ENCODE results near the gene KIF18B. TPM values are rescaled to one million over a fixed set of nuclear protein-coding genes. Genes with fewer than 3 reads are reported as not detected.
A peak's percentile ranks its signal among the peaks of the same experiment; 100 is the strongest.

The KIF18B gene
- total RNA-seq, 2 experiments from 2014 or later, result 0.05 to 0.08 TPM

DNA sequence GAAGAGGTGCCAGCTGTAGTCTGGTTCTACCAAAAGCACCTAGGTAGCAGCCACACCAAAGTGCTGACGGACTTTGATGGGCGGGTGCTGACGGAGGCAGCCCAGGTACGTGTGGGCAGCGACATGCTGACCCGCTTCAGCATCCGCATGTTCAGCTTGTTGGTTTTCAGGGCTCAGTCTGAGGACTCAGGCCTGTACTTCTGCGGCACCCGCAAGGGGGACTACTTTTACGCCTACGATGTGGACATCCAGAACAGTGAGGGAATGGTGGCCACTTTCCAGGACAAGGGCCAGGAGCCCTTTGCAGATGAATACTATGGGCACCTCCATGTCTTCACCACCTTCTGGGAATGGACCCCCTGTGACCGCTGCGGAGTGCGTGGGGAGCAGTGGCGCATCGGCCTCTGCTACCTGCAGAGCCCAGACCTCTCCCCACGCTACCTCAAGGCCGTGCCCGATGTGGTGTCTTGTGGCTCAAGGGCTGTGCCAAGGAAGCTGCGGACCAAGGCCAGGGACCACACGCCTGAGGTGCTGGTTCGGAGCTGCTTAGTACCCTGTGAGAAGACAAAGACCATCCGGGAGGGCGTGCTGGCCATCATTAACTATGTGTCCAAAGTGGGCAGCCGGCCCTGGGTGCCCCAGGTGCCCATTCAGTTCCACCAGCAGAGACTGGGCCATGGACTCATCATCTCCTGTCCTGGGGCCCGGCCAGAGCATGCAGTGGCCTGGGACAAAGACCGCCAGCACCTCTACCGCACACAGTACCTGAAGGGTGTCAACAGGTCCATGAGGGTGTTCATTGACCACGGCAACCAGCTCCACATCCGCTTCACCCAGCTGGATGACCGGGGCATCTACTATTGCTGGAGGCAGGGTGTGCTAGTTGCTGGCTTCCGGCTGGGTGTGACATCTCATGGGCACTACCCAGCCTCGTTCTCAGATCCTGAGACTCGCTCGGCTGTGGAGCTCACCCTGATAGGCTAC is 43.3 kb downstream of the KIF18B start:
- no peaks in the 10 kb centered on the region for H3K27me3 ChIP-seq (ENCODE audit: control insufficient read depth in 1 of 2, insufficient read depth in 2 of 2, low read length in 2 of 2)
- Mint-ChIP-seq H3K4me3 (no peak overlapping the region), H3K27ac (no peak overlapping the region), H3K4me1 (ENCODE audit: low read depth) (peaks cover 12% of the 10 kb centered on the region), H3K27me3 (peaks cover 23% of the 10 kb centered on the region), H3K9me3 (no peaks in the 10 kb centered on the region), H3K36me3 (ENCODE audit: low read depth) (peaks cover 3% of the 10 kb centered on the region)
- no peak for TF ChIP-seq CTCF (IDR thresholded peaks at IDR 0.05)
- no peak overlapping the region for H3K4me3 ChIP-seq (ENCODE audit: low read length)
- H3K9me3 ChIP-seq (ENCODE audit: control insufficient read depth in 1 of 2, insufficient read depth in 1 of 2, low read length in 2 of 2), result no peaks in the 10 kb centered on the region
- no peaks in the 10 kb centered on the region for H3K36me3 ChIP-seq (ENCODE audit: insufficient read depth, low read length)
- peak in 1 of 14 experiments; percentile 16 for DNase-seq
- intact Hi-C loops (cut with DNase I, micrococcal nuclease), result loop anchor here in 1 of 2 experiments (5.0 kb wide), 1 partner anchor 228 kb away; the partner anchor contains the start of gene PLCD3
- no peak overlapping the region for H3K27ac ChIP-seq (ENCODE audit: low read depth in 1 of 2, low read length in 2 of 2)
- H3K4me1 ChIP-seq (ENCODE audit: insufficient read depth, low read length), result peaks cover 9% of the 10 kb centered on the region
- ATAC-seq (ENCODE audit: poor library complexity), result no peak
- POLR2A ChIA-PET, result no interaction called here
- CTCF ChIA-PET, result no interaction called here

DNA sequence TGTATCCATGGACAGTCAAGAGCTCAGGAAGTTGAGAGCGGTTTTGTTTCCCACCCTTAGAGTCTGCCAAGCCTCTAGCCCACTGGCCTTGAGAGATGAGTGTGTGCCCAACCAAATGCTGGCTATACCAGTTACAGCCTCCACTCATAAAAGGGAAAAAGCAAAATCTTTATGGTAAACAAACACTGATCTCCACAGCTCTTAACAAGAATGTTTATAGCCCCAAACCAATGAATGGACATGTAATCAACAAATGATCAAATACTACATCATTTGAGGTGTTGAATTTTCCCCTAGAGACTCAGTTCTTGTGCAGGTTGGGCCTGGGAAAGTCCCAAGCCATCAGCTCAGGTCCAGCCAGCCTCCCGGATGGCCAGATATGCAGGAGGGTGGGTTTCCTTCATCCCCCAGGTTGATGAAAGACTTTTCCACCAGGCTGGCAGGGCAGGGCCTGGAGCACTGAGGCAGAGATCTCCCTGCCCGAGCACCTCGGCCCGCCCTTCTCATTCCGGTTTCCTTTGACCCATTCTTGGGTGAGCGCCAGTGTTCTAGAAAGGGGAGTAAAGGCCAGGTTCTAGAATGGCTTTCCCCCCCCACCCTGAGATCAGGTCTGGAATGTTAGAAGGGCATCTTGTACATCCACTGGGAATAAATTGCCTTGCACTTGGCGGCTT is 44.4 kb downstream of the KIF18B start:
- DNase-seq, result peak in 1 of 14 experiments; percentile 14
- TF ChIP-seq CTCF (IDR thresholded peaks at IDR 0.05), result no peak
- Mint-ChIP-seq H3K36me3 (ENCODE audit: low read depth) (peaks cover 14% of the 10 kb centered on the region), H3K4me3 (no peak overlapping the region), H3K27me3 (peaks cover 23% of the 10 kb centered on the region), H3K9me3 (no peaks in the 10 kb centered on the region), H3K4me1 (ENCODE audit: low read depth) (peaks cover 23% of the 10 kb centered on the region), H3K27ac (no peak overlapping the region)
- intact Hi-C loops (cut with DNase I, micrococcal nuclease), result loop anchor here in 1 of 2 experiments (5.0 kb wide), 1 partner anchor 229 kb away; the partner anchor contains the start of gene PLCD3
- Histone ChIP-seq H3K27me3 (ENCODE audit: control insufficient read depth in 1 of 2, insufficient read depth in 2 of 2, low read length in 2 of 2) (no peaks in the 10 kb centered on the region), H3K4me3 (ENCODE audit: low read length) (no peak overlapping the region), H3K9me3 (ENCODE audit: control insufficient read depth in 1 of 2, insufficient read depth in 1 of 2, low read length in 2 of 2) (no peaks in the 10 kb centered on the region), H3K36me3 (ENCODE audit: insufficient read depth, low read length) (no peaks in the 10 kb centered on the region), H3K27ac (ENCODE audit: low read depth in 1 of 2, low read length in 2 of 2) (no peak overlapping the region), H3K4me1 (ENCODE audit: insufficient read depth, low read length) (peaks cover 17% of the 10 kb centered on the region)
- ATAC-seq (ENCODE audit: poor library complexity), result no peak
- POLR2A ChIA-PET, result no interaction called here
- CTCF ChIA-PET, result interaction anchor here (0.6 kb wide), 1 partner anchor 29 kb away, joined by 3 read pairs; no protein-coding TSS in a partner anchor

GRCh38 chr17:44902135-44902760 is 45.3 kb downstream of the KIF18B start:
- H3K4me1 ChIP-seq (ENCODE audit: insufficient read depth, low read length), result peaks cover 26% of the 10 kb centered on the region
- Mint-ChIP-seq H3K36me3 (ENCODE audit: low read depth) (peaks cover 14% of the 10 kb centered on the region), H3K27me3 (peaks cover 23% of the 10 kb centered on the region), H3K27ac (peak overlapping the region; percentile 99), H3K4me3 (no peak overlapping the region), H3K9me3 (no peaks in the 10 kb centered on the region), H3K4me1 (ENCODE audit: low read depth) (peaks cover 23% of the 10 kb centered on the region)
- no peak for TF ChIP-seq CTCF (IDR thresholded peaks at IDR 0.05)
- POLR2A ChIA-PET, result no interaction called here
- H3K4me3 ChIP-seq (ENCODE audit: low read length), result no peak overlapping the region
- no peaks in the 10 kb centered on the region for H3K27me3 ChIP-seq (ENCODE audit: control insufficient read depth in 1 of 2, insufficient read depth in 2 of 2, low read length in 2 of 2)
- no peaks in the 10 kb centered on the region for H3K36me3 ChIP-seq (ENCODE audit: insufficient read depth, low read length)
- CTCF ChIA-PET, result interaction anchor here (0.6 kb wide), 1 partner anchor 28 kb away, joined by 3 read pairs; no protein-coding TSS in a partner anchor
- ATAC-seq (ENCODE audit: poor library complexity) (no peak), DNase-seq (no peak)
- H3K9me3 ChIP-seq (ENCODE audit: control insufficient read depth in 1 of 2, insufficient read depth in 1 of 2, low read length in 2 of 2), result no peaks in the 10 kb centered on the region
- intact Hi-C loops (cut with DNase I, micrococcal nuclease), result loop anchor here in 1 of 2 experiments (5.0 kb wide), 1 partner anchor 230 kb away; the partner anchor contains the start of gene PLCD3
- H3K27ac ChIP-seq (ENCODE audit: low read depth in 1 of 2, low read length in 2 of 2), result no peak overlapping the region
